ENCODE measurements around the gene GPR25.

The GPR25 gene

DNA sequence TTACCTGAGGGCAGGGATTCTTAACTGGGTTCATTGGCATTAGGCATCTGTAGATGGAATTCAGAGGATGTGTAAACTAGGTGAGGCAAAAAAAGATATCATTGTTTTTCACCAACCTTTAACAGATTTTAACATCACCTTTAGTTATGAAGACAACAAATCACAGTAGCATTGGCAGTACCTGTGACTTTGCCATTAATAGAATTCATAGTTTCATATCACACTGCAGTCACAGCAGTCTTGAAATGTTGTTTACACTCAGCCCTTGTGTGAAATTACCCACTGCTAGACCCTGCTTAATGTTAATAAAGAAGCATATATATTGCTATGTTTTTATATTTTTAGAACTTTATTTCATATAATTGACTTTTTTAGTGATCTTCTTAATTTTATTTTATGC is 20.2 kb downstream of the GPR25 start:
- Histone ChIP-seq H3K36me3 (ENCODE audit: insufficient read depth, low read length) (no peaks in the 10 kb centered on the region), H3K27me3 (ENCODE audit: insufficient read depth, low read length, poor library complexity) (no peaks in the 10 kb centered on the region), H2AFZ (ENCODE audit: low read depth, low read length) (no peak overlapping the region), H3K4me1 (ENCODE audit: insufficient read depth, low read length) (peaks cover 18% of the 10 kb centered on the region), H3K4me2 (ENCODE audit: insufficient read depth, low read length) (no peak overlapping the region), H3K79me2 (ENCODE audit: insufficient read depth, low read length) (no peaks in the 10 kb centered on the region), H3K9me3 (ENCODE audit: insufficient read depth, low read length, severe bottlenecking) (no peaks in the 10 kb centered on the region), H3K9ac (ENCODE audit: low read depth, low read length) (no peak overlapping the region), H3K4me3 (ENCODE audit: low read depth in 1 of 2, low read length in 2 of 2) (no peak overlapping the region), H4K20me1 (ENCODE audit: insufficient read depth, low read length) (no peaks in the 10 kb centered on the region), H3K27ac (ENCODE audit: low read length) (no peak overlapping the region)
- DNase-seq (no peak), ATAC-seq (ENCODE audit: insufficient read depth, low read depth) (no peak)
- TF ChIP-seq, protein P1, sequence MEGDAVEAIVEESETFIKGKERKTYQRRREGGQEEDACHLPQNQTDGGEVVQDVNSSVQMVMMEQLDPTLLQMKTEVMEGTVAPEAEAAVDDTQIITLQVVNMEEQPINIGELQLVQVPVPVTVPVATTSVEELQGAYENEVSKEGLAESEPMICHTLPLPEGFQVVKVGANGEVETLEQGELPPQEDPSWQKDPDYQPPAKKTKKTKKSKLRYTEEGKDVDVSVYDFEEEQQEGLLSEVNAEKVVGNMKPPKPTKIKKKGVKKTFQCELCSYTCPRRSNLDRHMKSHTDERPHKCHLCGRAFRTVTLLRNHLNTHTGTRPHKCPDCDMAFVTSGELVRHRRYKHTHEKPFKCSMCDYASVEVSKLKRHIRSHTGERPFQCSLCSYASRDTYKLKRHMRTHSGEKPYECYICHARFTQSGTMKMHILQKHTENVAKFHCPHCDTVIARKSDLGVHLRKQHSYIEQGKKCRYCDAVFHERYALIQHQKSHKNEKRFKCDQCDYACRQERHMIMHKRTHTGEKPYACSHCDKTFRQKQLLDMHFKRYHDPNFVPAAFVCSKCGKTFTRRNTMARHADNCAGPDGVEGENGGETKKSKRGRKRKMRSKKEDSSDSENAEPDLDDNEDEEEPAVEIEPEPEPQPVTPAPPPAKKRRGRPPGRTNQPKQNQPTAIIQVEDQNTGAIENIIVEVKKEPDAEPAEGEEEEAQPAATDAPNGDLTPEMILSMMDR (IDR thresholded peaks at IDR 0.05; ENCODE audit: borderline replicate concordance, extremely low read depth, low read length, poor library complexity, severe bottlenecking), result no peak
- no peak for TF ChIP-seq EZH2 (IDR thresholded peaks at IDR 0.05; ENCODE audit: borderline replicate concordance, low read depth, low read length, severe bottlenecking)

DNA sequence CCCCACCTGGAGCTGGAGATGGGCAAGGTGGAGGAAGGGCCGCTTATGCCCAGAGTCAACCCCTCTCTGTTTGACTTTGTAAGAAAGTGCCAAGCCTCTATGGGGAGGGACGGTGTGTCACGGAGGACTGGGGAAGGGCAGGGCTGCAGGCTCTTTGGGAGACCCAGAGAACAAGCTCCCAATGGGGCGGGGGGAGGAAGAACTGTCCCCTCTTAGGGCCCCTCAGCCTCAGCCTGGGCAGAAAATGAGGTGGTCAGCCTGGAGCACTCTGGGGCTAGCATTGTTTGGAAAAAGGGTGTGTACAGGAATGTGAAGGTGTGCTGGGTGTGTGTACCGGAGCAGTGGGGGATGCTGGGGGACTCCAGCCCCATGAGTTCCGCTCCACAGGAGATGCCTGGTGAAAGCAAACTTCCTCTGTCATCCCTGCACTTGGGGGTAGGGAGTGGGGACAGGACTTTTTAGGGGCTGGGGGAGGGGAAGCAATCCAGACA is 20.7 kb downstream of the GPR25 start:
- H3K27me3 ChIP-seq (ENCODE audit: insufficient read depth, low read length, poor library complexity), result no peaks in the 10 kb centered on the region

DNA sequence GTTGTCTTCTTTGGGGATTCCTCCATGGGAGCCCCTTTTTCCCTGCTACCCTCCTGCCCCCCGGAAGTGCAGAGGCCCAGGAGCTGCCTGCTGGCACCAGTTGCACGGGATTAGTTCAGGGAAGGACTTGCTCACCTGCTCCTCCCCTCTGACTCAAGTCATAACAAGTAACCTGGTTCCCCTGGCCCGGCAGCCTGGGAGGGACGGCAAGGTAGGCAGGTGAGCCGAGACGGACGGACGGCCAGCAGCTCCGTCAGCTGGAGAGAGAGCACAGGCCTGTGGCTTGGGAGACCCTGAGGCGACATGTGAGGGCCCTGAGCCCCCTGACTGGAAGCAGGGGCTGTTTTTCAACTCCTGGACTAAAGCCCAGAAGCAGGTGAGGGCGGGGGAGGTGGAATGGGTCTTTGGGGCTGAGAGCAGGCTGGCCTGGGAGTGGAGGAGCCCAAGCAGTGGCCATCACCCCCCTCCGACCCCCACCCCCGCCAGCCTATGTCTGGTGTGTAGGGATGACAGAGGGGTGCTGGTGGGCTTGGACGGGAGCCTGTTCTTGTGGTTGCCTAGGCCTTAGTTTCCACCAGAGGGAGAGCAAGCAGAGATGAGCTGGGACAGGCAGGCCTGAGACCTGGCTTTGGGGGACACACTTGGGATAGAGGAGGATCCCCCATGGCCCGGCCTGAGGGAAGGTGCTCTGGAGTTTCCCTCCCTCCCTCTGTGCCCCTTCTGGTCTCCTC is 22.1 kb downstream of the GPR25 start, which contains the start of gene INAVA:
INAVA (plus strand) TSS at position 189 of the 731 bp plus-strand sequence. CDS start 3,501 bp downstream, outside the sequence.
- Histone ChIP-seq H3K27ac (ENCODE audit: low read length) (no peak within 1 kb of the TSS), H3K36me3 (ENCODE audit: insufficient read depth, low read length) (no peaks in the 10 kb centered on the region), H3K79me2 (ENCODE audit: insufficient read depth, low read length) (no peaks in the 10 kb centered on the region), H2AFZ (ENCODE audit: low read depth, low read length) (no peak within 1 kb of the TSS), H3K4me2 (ENCODE audit: insufficient read depth, low read length) (no peak within 1 kb of the TSS), H3K9ac (ENCODE audit: low read depth, low read length) (no peak within 1 kb of the TSS), H3K4me1 (ENCODE audit: insufficient read depth, low read length) (no peaks in the 10 kb centered on the region), H3K4me3 (ENCODE audit: low read depth in 1 of 2, low read length in 2 of 2) (no peak within 1 kb of the TSS), H3K27me3 (ENCODE audit: insufficient read depth, low read length, poor library complexity) (no peaks in the 10 kb centered on the region), H3K9me3 (ENCODE audit: insufficient read depth, low read length, severe bottlenecking) (no peaks in the 10 kb centered on the region), H4K20me1 (ENCODE audit: insufficient read depth, low read length) (no peaks in the 10 kb centered on the region)
- no peak for TF ChIP-seq EZH2 (IDR thresholded peaks at IDR 0.05; ENCODE audit: borderline replicate concordance, low read depth, low read length, severe bottlenecking)
- TF ChIP-seq, protein P1 (IDR thresholded peaks at IDR 0.05; ENCODE audit: borderline replicate concordance, extremely low read depth, low read length, poor library complexity, severe bottlenecking), result no peak
- 0 out of 3 replicates have a peak, but pooled peaks have one; percentile 27 for ATAC-seq (ENCODE audit: insufficient read depth, low read depth)
- DNase-seq, result no peak

More for the DNA sequence above, 20.7 kb downstream of the GPR25 start:
- DNase-seq, result no peak
- H2AFZ ChIP-seq (ENCODE audit: low read depth, low read length), result no peak overlapping the region
- H3K4me1 ChIP-seq (ENCODE audit: insufficient read depth, low read length), result peaks cover 13% of the 10 kb centered on the region
- H3K9me3 ChIP-seq (ENCODE audit: insufficient read depth, low read length, severe bottlenecking), result no peaks in the 10 kb centered on the region
- no peaks in the 10 kb centered on the region for H4K20me1 ChIP-seq (ENCODE audit: insufficient read depth, low read length)
- no peak overlapping the region for H3K4me2 ChIP-seq (ENCODE audit: insufficient read depth, low read length)
- H3K79me2 ChIP-seq (ENCODE audit: insufficient read depth, low read length), result no peaks in the 10 kb centered on the region
- H3K36me3 ChIP-seq (ENCODE audit: insufficient read depth, low read length), result no peaks in the 10 kb centered on the region
- H3K9ac ChIP-seq (ENCODE audit: low read depth, low read length), result no peak overlapping the region
- H3K27ac ChIP-seq (ENCODE audit: low read length), result no peak overlapping the region
- no peak overlapping the region for H3K4me3 ChIP-seq (ENCODE audit: low read depth in 1 of 2, low read length in 2 of 2)
- TF ChIP-seq EZH2 (IDR thresholded peaks at IDR 0.05; ENCODE audit: borderline replicate concordance, low read depth, low read length, severe bottlenecking), result no peak
- TF ChIP-seq, protein P1 (IDR thresholded peaks at IDR 0.05; ENCODE audit: borderline replicate concordance, extremely low read depth, low read length, poor library complexity, severe bottlenecking), result no peak
- no peak for ATAC-seq (ENCODE audit: insufficient read depth, low read depth)
